ENCODE data around the gene RYR3. TPM values are rescaled to one million over a fixed set of nuclear protein-coding genes. Genes with fewer than 3 reads are reported as not detected.

RYR3 gene
- 10 to 100 TPM; 13.0 to 15.7 TPM for total RNA-seq
- polyA plus RNA-seq (ENCODE audit: insufficient read length in 2 of 2), result 10 to 100 TPM; 24.4 to 33.6 TPM
- long read RNA-seq, donor 1, partial matches to known transcripts, result 26 of 33 reads
- long read RNA-seq, donor 1, other reads (novel, unspliced or antisense), result 7 of 33 reads
- long read RNA-seq, donor 2, result 0 reads
- long read RNA-seq, donor 3, result 0 reads
- long read RNA-seq, donor 4, result 0 reads

DNA sequence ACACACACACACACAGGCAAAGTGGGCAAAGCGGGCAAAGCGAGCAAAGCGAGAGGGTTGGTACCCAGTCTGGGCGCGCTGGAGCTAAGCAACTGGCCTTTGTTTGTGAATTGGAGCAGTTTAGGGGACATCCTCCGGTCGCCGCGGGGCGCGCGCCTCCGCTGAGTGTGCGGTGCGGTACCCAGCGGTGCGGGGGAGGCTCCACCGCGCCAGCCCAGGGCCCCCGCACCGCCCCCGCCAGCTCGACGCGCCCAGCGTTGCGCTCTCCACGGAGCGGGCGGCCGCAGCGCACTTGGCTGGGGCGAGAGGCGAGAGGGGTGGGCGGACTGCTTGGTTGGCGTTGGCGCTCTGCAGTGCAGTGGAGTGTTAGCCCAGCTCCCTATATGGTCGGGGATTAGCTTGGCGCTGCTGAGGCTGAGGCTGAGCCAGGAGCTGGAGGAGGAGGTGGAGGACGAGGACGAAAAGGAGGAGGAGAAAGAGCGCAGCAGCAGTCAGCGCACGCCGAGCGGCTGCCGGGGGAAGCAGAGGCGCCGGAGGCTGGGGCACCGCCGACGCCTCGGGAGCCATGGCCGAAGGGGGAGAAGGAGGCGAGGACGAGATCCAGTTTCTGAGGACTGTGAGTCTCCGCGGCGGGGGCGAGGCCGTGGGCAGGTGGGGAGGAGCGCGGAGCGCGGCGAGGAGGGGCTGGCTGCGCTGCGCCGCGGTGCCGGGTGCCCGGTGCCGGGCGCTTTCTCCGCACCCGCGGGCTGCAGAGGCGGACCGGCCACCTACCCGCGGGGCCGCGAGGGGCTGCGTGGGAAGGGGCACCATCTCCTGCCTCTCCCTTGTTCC is at the start of gene RYR3:
Gene RYR3, plus strand, starts transcription at position 487 of the 831 bp plus-strand sequence. Its CDS starts 79 bp downstream, at position 566.
- peaks cover 23% of the 10 kb centered on the region for H3K27me3 ChIP-seq (ENCODE audit: control insufficient read depth, insufficient read depth, low read length)
- peak within 1 kb of the TSS; percentile 54 for H3K4me3 ChIP-seq (ENCODE audit: low read depth, low read length)
- 0% methylated on average over 82 of the region's 84 CpGs for WGBS (ENCODE audit: insufficient coverage)
- H3K9me3 ChIP-seq (ENCODE audit: control insufficient read depth, insufficient read depth, low read length), result no peaks in the 10 kb centered on the region
- DNase-seq (ENCODE audit: low read depth in 4 of 6, low spot score in 6 of 6), result peak in 5 of 6 donors; percentile 47 to 95 (median 56)
- no peaks in the 10 kb centered on the region for H3K36me3 ChIP-seq (ENCODE audit: control insufficient read depth, insufficient read depth, low read length)
- peaks cover 15% of the 10 kb centered on the region for H3K4me1 ChIP-seq (ENCODE audit: control insufficient read depth, insufficient read depth, low read length)
- peak within 1 kb of the TSS; percentile 47 for H3K27ac ChIP-seq (ENCODE audit: low read depth, low read length)

DNA sequence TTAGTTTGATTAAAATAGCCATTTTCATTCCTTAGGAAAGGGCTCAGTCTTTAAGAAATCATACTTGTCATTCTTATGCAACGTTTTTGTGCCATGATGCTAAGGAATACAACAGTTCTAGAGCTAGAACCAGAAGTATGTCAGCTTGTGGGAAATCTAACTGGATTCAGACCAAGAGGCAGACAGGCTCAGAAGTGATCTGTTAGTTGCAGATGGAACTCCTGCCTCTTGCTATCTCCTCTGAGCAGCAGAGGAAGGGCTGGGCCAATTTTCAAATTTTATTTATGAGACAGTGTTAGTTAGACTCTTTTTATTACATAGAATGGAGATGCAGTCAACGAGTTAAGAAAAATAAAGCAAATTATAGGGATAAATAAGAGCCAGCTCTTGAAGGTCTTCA is 48.5 kb upstream of the RYR3 start:
- no CpG with 5 or more reads among the region's 2 CpGs for WGBS (ENCODE audit: insufficient coverage)
- no peaks in the 10 kb centered on the region for H3K9me3 ChIP-seq (ENCODE audit: control insufficient read depth, insufficient read depth, low read length)
- no peak overlapping the region for H3K27ac ChIP-seq (ENCODE audit: low read depth, low read length)
- no peaks in the 10 kb centered on the region for H3K36me3 ChIP-seq (ENCODE audit: control insufficient read depth, insufficient read depth, low read length)
- DNase-seq (ENCODE audit: low read depth in 4 of 6, low spot score in 6 of 6), result peak in 1 of 6 donors; percentile 49
- H3K4me1 ChIP-seq (ENCODE audit: control insufficient read depth, insufficient read depth, low read length), result no peaks in the 10 kb centered on the region
- no peaks in the 10 kb centered on the region for H3K27me3 ChIP-seq (ENCODE audit: control insufficient read depth, insufficient read depth, low read length)
- no peak overlapping the region for H3K4me3 ChIP-seq (ENCODE audit: low read depth, low read length)

DNA sequence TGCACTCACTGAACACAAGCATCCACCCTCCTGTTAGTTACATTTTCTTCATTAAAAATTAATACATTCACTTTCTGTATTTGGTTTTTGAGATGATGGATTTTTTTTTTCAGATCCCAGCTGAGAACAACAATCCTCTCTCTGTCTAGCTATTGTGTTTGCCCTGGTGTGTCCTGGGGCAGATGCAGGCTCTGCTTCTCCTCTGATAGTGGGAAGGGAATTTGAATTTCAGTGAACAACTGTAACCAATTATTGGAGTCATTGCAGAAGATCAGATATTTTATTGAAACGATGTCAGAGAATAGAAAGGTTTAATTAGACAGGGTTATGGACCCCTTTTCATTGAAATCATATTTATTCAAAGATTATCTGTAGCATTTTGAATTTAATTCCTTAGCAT is 33.1 kb upstream of the RYR3 start:
- Histone ChIP-seq H3K36me3 (ENCODE audit: control insufficient read depth, insufficient read depth, low read length) (no peaks in the 10 kb centered on the region), H3K9me3 (ENCODE audit: control insufficient read depth, insufficient read depth, low read length) (no peaks in the 10 kb centered on the region), H3K4me1 (ENCODE audit: control insufficient read depth, insufficient read depth, low read length) (no peaks in the 10 kb centered on the region), H3K27me3 (ENCODE audit: control insufficient read depth, insufficient read depth, low read length) (no peaks in the 10 kb centered on the region), H3K27ac (ENCODE audit: low read depth, low read length) (no peak overlapping the region), H3K4me3 (ENCODE audit: low read depth, low read length) (no peak overlapping the region)
- no peak for DNase-seq (ENCODE audit: low read depth in 4 of 6, low spot score in 6 of 6)
- no CpG with 5 or more reads among the region's 1 CpG for WGBS (ENCODE audit: insufficient coverage)

DNA sequence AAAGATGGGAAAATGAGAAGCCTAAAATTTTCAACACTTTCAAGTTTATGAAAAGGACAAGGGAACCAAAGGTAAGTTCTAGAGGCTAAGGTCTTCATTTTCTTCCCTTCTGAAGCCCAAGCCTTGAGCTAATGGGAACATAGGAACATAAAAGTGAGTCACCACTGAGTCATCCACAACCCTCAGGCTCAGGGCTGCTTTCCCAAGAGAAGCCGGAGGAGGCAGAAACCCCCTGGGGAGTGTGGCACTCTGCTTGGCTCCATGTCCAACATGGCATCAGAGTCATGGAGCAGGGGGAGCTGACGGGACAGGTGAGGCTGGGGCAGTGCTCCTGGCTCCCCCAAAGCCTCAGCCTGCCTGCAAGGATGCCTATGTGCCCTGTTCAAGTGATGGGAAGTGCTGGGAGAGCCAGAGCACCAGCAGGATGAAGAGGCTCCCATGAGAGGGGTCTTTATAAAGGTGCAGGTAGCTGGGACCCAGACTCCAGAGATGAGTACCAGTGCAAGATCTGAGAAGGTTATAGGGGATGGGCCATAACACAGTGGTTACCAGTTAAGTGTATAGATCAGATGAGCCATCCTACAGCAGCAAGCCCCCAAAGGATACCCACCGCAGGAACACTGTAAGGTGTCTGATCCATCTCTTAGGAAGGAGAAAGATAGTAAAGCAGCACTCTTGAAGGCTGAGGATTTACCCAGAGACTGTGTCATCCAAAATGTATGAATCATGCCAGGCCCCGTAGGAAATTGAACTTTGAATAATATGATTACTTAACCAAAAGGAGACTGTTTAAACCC is 31.8 kb upstream of the RYR3 start:
- H3K4me1 ChIP-seq (ENCODE audit: control insufficient read depth, insufficient read depth, low read length), result no peaks in the 10 kb centered on the region
- no peaks in the 10 kb centered on the region for H3K9me3 ChIP-seq (ENCODE audit: control insufficient read depth, insufficient read depth, low read length)
- 76% methylated on average over 2 of the region's 4 CpGs for WGBS (ENCODE audit: insufficient coverage)
- H3K27me3 ChIP-seq (ENCODE audit: control insufficient read depth, insufficient read depth, low read length), result no peaks in the 10 kb centered on the region
- no peak overlapping the region for H3K27ac ChIP-seq (ENCODE audit: low read depth, low read length)
- H3K36me3 ChIP-seq (ENCODE audit: control insufficient read depth, insufficient read depth, low read length), result no peaks in the 10 kb centered on the region
- DNase-seq (ENCODE audit: low read depth in 4 of 6, low spot score in 6 of 6), result no peak
- H3K4me3 ChIP-seq (ENCODE audit: low read depth, low read length), result no peak overlapping the region

DNA sequence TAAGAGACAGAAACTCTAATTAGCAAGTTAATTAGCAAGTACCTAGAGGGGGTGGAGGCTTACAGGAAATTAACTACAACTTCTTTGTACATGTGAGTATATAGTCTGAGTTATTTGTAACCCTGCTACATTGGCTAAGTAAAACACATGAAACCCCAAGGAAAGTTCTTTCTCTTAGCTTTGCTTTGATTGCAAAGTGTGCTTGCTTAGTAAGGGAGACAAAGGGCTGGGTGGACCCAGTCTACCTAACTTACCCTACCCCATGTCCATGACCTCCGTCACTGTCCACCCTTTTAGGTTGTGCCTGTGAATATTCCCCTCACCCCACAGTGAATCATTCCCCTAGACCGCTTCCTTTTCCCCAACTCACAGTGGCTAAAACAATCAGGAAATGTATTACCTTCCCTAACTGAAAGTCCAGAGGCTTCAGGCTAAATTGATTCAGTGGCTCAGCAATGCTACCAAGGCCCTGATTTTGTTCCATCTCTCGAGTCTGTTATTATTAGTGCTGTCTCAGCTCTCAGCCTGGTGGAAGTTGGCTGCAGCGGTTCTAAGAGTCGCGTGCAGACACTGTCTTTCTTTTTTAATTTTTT is 31.1 kb upstream of the RYR3 start:
- no peaks in the 10 kb centered on the region for H3K36me3 ChIP-seq (ENCODE audit: control insufficient read depth, insufficient read depth, low read length)
- DNase-seq (ENCODE audit: low read depth in 4 of 6, low spot score in 6 of 6), result no peak
- H3K4me3 ChIP-seq (ENCODE audit: low read depth, low read length), result no peak overlapping the region
- H3K27ac ChIP-seq (ENCODE audit: low read depth, low read length), result no peak overlapping the region
- H3K9me3 ChIP-seq (ENCODE audit: control insufficient read depth, insufficient read depth, low read length), result no peaks in the 10 kb centered on the region
- WGBS (ENCODE audit: insufficient coverage), result 86% methylated on average over 3 of the region's 6 CpGs
- no peaks in the 10 kb centered on the region for H3K27me3 ChIP-seq (ENCODE audit: control insufficient read depth, insufficient read depth, low read length)
- no peaks in the 10 kb centered on the region for H3K4me1 ChIP-seq (ENCODE audit: control insufficient read depth, insufficient read depth, low read length)

DNA sequence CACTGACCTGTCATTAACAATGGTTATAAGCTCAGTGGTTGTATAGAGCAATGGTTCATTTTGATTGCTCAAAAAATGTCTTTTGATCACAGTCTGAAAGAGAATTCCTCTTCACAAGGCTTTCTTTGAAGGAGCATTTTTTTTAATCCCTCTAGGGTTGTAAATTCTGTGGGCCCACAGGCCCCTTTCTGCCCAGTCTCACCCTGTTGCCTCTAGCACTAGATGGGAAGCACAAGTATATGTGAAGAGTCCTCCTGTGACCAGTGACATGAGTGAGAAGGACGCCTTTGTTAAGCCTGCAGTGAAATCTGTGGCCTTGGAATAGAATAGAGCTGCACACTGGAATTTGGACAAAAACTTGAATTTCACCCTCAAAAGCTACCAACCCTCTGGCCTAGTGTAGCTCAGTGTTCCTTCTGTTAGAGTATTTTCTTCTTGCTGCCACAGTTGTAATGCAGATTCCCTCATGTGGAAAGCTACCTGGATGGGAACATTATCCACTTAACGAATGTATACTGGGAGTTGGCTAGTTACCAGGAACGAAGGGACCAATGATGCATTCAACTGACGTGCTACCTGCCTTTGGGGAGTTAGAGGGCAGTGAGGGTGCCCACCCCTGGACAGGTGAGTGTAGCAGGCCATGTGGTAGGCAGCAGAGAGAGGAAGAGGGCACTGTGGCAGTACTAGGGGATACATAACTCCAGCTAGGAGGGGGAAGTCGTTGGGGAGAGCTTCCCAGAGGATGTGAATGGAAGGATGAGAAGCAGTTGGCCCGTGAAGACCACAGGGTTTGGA is 28.3 kb upstream of the RYR3 start:
- Histone ChIP-seq H3K9me3 (ENCODE audit: control insufficient read depth, insufficient read depth, low read length) (no peaks in the 10 kb centered on the region), H3K27me3 (ENCODE audit: control insufficient read depth, insufficient read depth, low read length) (no peaks in the 10 kb centered on the region), H3K4me3 (ENCODE audit: low read depth, low read length) (no peak overlapping the region), H3K36me3 (ENCODE audit: control insufficient read depth, insufficient read depth, low read length) (no peaks in the 10 kb centered on the region), H3K27ac (ENCODE audit: low read depth, low read length) (no peak overlapping the region), H3K4me1 (ENCODE audit: control insufficient read depth, insufficient read depth, low read length) (no peaks in the 10 kb centered on the region)
- DNase-seq (ENCODE audit: low read depth in 4 of 6, low spot score in 6 of 6), result no peak
- WGBS (ENCODE audit: insufficient coverage), result 96% methylated on average over 4 of the region's 6 CpGs

DNA sequence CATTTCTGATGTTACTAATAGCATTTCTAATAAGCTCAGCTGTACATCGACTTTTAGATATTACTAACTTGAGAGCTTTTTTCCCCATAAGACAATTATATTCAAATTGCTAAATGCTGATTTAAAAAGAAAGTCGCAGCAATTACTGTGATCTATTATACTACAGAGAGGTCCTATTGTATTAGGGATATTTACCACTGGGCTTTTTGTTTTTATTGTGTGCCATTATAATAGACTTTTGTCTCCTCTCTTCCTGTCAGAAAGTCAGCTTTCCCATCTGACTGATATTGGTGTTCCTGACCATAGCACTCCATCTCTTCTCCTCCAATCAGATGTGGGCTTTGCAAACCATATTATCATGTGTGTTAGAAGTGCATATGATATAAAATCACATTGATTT is 27.2 kb upstream of the RYR3 start:
- no peaks in the 10 kb centered on the region for H3K27me3 ChIP-seq (ENCODE audit: control insufficient read depth, insufficient read depth, low read length)
- peak in 1 of 6 donors; percentile 82 for DNase-seq (ENCODE audit: low read depth in 4 of 6, low spot score in 6 of 6)
- no peaks in the 10 kb centered on the region for H3K9me3 ChIP-seq (ENCODE audit: control insufficient read depth, insufficient read depth, low read length)
- no CpG with 5 or more reads among the region's 2 CpGs for WGBS (ENCODE audit: insufficient coverage)
- no peak overlapping the region for H3K4me3 ChIP-seq (ENCODE audit: low read depth, low read length)
- no peaks in the 10 kb centered on the region for H3K4me1 ChIP-seq (ENCODE audit: control insufficient read depth, insufficient read depth, low read length)
- no peak overlapping the region for H3K27ac ChIP-seq (ENCODE audit: low read depth, low read length)
- H3K36me3 ChIP-seq (ENCODE audit: control insufficient read depth, insufficient read depth, low read length), result no peaks in the 10 kb centered on the region

DNA sequence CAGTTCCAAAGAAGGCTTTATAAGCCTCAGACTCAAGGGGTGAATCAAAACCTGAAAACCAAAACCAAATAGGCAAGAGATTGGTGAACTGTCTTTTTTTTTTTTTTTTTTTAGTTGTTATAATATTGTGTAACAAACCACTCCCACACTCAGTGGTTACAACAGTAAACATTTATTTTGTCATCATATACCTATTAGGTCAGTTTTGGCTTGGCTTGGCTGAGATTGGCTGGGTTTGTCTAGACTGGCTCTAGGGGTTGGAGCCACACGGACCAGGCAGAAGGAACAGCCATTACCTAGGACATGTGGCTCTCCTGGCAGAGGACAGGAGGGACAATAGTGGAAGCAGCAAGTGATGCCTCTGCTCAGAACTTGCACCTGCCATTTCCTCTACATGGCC is 26.4 kb upstream of the RYR3 start:
- Histone ChIP-seq H3K4me1 (ENCODE audit: control insufficient read depth, insufficient read depth, low read length) (no peaks in the 10 kb centered on the region), H3K27ac (ENCODE audit: low read depth, low read length) (no peak overlapping the region), H3K4me3 (ENCODE audit: low read depth, low read length) (no peak overlapping the region), H3K27me3 (ENCODE audit: control insufficient read depth, insufficient read depth, low read length) (no peaks in the 10 kb centered on the region), H3K36me3 (ENCODE audit: control insufficient read depth, insufficient read depth, low read length) (no peaks in the 10 kb centered on the region), H3K9me3 (ENCODE audit: control insufficient read depth, insufficient read depth, low read length) (no peaks in the 10 kb centered on the region)
- 100% methylated on average over 1 of the region's 1 CpG for WGBS (ENCODE audit: insufficient coverage)
- no peak for DNase-seq (ENCODE audit: low read depth in 4 of 6, low spot score in 6 of 6)
